ENCODE results near the gene SDK1.

Gene SDK1

GRCh38 chr7:3591219-3591618 lies 290.2 kb downstream of the SDK1 start:
- no peak for DNase-seq (ENCODE audit: low read depth in 2 of 2)

GRCh38 chr7:3591944-3592343 lies 290.9 kb downstream of the SDK1 start:
- DNase-seq (ENCODE audit: low read depth in 2 of 2): no peak

GRCh38 chr7:3592401-3593134 lies 291.5 kb downstream of the SDK1 start:
- no peak for DNase-seq (ENCODE audit: low read depth in 2 of 2)

- no peak for DNase-seq (ENCODE audit: low read depth in 2 of 2)
Observed at GRCh38 chr7:3594901-3595300, 293.8 kb downstream of the SDK1 start.

- DNase-seq (ENCODE audit: low read depth in 2 of 2): no peak
Observed at GRCh38 chr7:3598854-3599253, 297.8 kb downstream of the SDK1 start.

- no peak for DNase-seq (ENCODE audit: low read depth in 2 of 2)
Observed at GRCh38 chr7:3605222-3605621, 304.2 kb downstream of the SDK1 start.

- DNase-seq (ENCODE audit: low read depth in 2 of 2): no peak
Observed at GRCh38 chr7:3606436-3606835, 305.4 kb downstream of the SDK1 start.

GRCh38 chr7:3607847-3608246 lies 306.8 kb downstream of the SDK1 start:
- no peak for DNase-seq (ENCODE audit: low read depth in 2 of 2)

GRCh38 chr7:3616306-3616705 lies 315.3 kb downstream of the SDK1 start:
- DNase-seq (ENCODE audit: low read depth in 2 of 2): no peak

GRCh38 chr7:3630081-3630480 lies 329.0 kb downstream of the SDK1 start:
- no peak for DNase-seq (ENCODE audit: low read depth in 2 of 2)

- DNase-seq (ENCODE audit: low read depth in 2 of 2): no peak
Observed at GRCh38 chr7:3634396-3634795, 333.3 kb downstream of the SDK1 start.

GRCh38 chr7:3636131-3636860 lies 335.2 kb downstream of the SDK1 start:
- no peak for DNase-seq (ENCODE audit: low read depth in 2 of 2)

GRCh38 chr7:3639253-3639652 lies 338.2 kb downstream of the SDK1 start:
- DNase-seq (ENCODE audit: low read depth in 2 of 2): no peak

GRCh38 chr7:3641582-3641981 lies 340.5 kb downstream of the SDK1 start:
- DNase-seq (ENCODE audit: low read depth in 2 of 2): no peak

GRCh38 chr7:3643091-3643490 lies 342.0 kb downstream of the SDK1 start:
- no peak for DNase-seq (ENCODE audit: low read depth in 2 of 2)

GRCh38 chr7:3648276-3648675 lies 347.2 kb downstream of the SDK1 start:
- no peak for DNase-seq (ENCODE audit: low read depth in 2 of 2)

- no peak for DNase-seq (ENCODE audit: low read depth in 2 of 2)
Observed at GRCh38 chr7:3649250-3649649, 348.2 kb downstream of the SDK1 start.

- DNase-seq (ENCODE audit: low read depth in 2 of 2): no peak
Observed at GRCh38 chr7:3649678-3650440, 348.8 kb downstream of the SDK1 start.

- DNase-seq (ENCODE audit: low read depth in 2 of 2): no peak
Observed at GRCh38 chr7:3650844-3651243, 349.8 kb downstream of the SDK1 start.

GRCh38 chr7:3655635-3656034 lies 354.6 kb downstream of the SDK1 start:
- no peak for DNase-seq (ENCODE audit: low read depth in 2 of 2)

GRCh38 chr7:3657206-3657605 lies 356.2 kb downstream of the SDK1 start:
- DNase-seq (ENCODE audit: low read depth in 2 of 2): no peak

- DNase-seq (ENCODE audit: low read depth in 2 of 2): no peak
Observed at GRCh38 chr7:3668743-3669142, 367.7 kb downstream of the SDK1 start.

GRCh38 chr7:3670898-3671297 lies 369.8 kb downstream of the SDK1 start:
- no peak for DNase-seq (ENCODE audit: low read depth in 2 of 2)
